ENCODE results near the gene TBX15.

Gene TBX15

DNA sequence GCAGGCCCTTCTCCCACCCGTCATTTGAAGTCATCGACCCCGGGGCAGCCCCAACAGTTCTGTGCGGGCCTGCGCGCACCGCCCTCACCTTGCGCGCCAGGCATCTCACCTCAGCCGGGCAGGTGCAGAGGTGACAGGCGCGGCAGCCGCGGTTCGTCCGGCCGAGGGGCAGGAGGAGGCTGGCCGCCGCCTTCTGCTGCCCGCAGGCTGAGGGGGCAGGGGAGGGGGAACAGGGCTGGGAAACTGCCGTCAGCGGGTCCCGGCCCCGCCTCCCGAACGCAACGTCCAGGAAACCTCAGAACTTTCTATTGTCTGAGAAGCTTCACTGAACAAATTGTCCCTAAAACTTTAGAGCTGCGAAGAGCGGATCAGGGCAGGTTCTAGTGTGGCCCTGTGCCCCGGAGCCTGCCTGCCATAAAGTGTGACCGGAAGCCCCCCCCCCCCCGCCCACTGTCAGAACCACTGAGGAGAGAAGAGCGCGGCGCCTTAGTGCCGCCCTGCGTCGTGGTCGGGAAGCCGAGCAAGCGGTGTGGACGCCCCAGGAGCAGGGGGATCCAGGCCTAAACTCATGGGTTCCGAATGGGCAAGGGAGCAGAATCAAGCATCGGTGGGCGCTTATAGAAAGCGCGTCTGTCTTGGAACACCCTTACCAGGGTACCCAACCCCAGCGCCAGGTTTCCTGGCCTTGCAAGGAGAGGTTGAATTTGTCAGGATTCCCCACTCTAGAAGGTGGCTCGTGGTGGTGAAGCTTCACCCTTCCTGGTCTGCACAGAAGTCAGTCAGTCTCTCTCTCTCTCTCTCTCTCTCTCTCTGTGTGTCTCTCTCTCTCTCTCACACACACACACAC, 13.3 kb upstream of the TBX15 start:
- no peak for DNase-seq

DNA sequence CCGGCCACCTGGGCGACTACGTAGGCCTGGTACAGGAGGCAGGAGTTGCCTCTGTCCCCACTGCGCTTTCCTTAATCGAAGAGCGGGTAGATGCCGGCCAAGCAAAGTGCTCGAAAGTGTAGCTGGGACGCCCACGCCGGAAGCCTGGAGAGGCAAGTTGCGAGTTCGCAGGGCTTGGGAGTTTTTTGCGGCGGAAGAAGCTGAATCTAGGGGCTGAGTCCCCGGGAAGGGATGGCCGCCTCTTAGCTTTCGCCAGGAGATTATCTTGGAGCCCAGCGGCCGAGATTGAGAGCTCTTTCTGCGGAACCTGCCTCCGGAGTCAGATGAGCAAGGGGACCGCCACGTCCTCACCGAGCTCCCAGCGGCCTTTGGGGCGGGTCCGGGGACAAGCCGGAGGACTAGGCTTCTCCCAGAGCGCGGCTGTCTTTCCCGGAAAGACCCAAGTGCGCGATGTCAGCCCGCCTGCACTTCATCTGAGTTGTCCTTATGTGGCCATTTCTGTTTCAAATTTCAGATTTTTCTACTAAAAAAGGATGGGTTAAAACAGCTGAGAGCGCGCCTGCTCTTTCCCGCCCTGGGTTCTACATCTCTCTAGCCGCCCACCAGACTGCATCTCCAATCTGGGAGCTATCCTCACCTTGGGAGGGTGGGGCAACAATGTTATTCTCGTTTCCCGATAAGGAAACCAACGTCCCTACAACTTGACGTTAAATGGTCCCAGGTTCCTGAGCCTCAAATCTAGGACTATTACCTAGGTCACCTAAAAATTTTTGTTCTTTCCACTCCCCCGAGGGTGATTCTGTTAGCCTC, 12.4 kb upstream of the TBX15 start:
- DNase-seq = no peak

DNA sequence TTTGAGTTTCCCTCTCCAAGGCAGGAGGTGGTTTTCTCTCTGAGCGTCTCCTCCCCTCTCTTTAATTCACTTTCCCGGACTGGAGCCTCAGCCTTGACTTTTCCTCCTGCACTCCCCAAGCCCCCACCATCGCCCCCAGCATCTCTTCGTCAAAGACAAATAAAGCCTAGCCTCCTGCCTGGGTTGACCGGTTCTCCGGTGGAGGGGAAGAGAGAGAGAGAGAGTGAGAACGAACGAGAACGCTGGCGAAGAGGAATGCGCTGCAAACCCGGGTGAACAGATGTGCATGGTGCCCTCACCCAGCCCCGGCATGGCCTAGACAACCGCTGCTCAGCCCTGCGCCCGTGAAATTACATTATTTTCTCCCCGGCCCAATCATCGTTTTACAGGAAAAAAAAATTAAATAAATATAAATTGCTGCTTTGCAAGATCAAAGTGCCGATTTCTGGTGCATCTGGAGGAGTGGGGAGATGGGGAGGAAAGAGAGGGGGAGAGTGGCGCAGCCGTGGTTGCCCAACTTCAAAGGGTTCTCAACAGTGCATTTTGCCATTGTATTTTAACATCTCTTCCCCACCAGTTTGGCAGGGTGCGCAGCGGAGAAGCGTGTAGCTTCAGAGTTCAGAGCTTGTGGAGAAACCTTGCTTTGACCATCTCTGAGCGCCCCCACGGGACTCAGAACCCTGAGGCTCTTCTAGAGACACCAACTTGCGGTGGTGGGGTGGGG, 11.4 kb upstream of the TBX15 start:
- DNase-seq = no peak

GRCh38 chr1:118998171-118998570, 10.0 kb upstream of the TBX15 start:
- DNase-seq = no peak

GRCh38 chr1:118997225-118997624, 9.1 kb upstream of the TBX15 start:
- no peak for DNase-seq

GRCh38 chr1:118995312-118996016, 7.3 kb upstream of the TBX15 start:
- DNase-seq = no peak

GRCh38 chr1:118993700-118994026, 5.5 kb upstream of the TBX15 start:
- no peak for DNase-seq

DNA sequence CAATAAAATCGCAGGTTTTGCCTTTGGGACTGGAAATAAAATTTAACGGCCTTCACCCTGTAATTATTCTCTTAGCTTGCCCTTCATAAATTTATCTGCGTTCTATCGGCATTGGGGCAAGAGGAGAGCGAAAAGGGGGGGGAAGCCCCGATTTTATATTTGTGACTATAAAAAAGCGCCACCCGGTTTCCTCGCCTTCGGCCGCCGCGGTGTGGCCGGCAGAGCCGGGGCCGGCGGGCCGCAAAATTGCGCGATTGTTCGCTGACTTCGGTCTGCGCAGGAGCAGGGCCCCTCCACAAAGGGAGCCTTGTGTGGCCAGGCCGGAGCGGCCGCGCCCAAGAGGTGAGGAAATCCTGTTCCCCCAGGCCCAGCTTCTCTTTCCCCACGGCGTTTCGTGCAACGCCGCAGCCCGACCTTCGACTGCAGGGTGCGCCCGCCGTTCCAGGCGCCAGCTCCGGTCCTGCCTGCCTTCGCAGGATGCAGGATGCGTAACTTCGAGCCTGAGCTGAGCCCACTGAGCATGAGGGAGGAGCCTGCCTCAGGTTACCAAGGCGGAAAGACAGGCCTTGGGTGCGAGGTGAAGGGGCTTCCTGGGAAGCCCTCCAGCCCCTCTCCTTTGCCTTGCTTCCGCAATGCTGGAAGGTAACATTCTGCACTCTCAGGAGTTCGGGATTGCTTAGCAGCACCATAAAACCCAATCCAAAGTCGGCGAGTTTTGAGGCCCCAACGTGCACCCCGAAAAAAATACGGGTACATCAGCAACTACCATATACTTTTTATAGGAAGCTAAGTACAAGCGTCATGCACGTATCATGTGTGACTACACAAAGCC, 4.9 kb upstream of the TBX15 start:
- DNase-seq = no peak

GRCh38 chr1:118992237-118992825, 4.2 kb upstream of the TBX15 start:
- DNase-seq = no peak

GRCh38 chr1:118991448-118991847, 3.3 kb upstream of the TBX15 start:
- no peak for DNase-seq

DNA sequence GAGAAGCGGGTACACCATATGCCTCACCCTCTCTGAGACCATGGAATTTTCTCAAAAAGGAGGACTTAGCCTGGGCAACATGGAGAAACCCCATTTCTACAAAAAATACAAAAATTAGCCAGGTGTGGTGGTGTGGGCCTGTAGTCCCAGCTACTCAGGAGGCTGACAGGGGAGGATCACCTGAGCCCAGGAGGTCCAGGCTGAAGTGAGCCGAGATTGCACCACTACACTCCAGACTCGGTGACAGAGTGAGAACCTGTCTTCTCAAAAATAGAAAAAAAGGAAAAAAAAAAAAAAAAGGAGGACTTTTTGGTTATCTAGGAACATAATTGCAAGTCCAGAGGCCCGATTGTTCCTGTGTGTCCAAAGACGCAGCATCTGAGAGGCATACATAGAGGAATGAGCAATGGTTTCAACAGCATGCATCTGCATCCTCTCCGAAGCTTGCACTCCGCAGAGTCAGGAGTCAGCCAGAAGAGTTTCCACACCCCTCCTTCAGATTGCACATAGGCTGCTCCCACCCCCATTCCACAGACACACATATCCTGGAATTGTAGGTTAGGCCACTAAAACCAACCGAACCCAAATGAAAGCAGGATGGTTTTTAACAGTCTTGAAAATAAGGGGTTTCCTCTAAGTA, 2.5 kb upstream of the TBX15 start:
- no peak for DNase-seq

GRCh38 chr1:118989878-118990378, 1.8 kb upstream of the TBX15 start:
- DNase-seq = no peak

DNA sequence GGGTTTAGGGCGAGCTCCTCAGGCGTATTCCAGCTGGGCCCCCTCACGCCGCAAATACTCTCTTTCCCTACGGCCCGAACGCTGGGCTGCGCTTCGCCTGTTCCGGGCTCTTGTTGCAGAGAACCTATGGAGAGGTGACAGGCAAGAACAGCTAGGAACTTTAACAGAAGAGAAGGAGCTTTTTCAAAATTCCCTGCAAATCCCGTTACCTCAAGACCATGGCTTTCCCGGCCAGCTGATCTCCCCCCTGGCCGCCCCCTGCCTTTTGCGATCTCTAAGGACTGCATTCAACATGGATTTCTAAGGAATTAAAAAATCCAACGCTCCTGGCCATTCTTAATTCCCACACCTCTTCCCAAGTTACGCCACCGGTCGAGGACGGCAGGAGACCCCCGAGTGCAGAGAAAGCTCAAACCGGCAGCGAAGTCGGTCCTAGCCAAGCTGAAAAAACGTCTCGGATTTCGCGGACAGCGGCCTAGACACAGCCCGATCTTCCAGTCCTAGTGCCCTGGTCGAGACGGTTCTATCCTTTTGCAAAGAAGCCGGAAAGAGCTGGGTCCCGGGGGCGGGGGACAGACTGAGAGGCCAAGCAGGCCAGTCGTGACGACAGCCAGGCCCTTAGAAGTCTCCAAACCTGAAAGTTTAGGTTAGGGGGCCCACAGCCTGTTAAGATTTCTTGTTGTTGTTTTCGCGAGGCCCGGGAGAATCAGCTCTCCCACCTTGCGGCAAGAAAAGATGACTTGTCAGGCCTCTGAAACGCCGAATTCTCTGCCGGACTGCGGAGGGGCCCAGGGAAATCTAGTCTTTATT, 1.1 kb upstream of the TBX15 start:
- DNase-seq = no peak

GRCh38 chr1:118987468-118988185, 516 bp downstream of the TBX15 start:
- no peak for DNase-seq

DNA sequence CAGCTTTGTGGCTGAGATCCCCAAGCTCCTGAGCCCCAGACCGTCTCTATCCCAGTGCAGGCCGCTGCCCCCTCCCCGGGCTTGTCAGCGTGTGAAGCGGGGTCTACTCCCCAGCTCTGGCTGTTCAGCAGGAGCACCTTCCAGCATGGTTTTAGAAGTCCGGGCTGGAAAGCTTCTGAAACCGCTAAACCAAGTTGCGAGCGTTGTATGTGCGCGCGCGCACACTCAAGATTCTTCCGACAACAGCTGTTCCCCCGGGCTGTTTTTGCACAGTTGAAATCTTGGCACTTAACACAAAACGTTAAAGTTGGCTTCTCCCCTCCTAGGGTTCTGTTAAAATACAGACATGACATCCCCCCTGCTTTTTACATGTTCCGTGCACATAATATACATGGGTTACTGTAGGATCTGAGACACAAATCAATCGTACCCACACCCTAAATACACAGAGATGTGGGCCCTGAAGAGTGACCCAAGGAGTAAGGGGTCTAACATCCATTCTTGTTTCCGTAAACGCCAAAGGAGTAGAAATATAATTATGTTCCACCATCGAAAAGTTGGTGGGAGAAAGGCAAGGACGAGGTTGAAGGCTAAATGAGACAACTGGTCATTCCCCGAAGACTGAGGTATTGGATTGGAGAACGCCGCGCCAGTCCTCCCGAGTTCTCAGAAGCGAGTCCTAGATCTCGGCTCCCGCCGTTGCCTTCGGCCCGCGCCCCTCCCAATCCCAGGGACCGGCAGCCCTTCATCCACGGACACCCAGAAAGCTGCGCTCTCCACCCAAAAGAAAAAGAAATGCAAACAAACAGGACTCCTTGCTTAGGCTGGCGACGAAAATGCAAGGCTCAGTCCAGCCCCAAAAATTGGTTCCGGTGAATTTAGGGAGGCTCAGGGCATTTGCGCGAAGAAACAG, 1.3 kb downstream of the TBX15 start:
- no peak for DNase-seq

DNA sequence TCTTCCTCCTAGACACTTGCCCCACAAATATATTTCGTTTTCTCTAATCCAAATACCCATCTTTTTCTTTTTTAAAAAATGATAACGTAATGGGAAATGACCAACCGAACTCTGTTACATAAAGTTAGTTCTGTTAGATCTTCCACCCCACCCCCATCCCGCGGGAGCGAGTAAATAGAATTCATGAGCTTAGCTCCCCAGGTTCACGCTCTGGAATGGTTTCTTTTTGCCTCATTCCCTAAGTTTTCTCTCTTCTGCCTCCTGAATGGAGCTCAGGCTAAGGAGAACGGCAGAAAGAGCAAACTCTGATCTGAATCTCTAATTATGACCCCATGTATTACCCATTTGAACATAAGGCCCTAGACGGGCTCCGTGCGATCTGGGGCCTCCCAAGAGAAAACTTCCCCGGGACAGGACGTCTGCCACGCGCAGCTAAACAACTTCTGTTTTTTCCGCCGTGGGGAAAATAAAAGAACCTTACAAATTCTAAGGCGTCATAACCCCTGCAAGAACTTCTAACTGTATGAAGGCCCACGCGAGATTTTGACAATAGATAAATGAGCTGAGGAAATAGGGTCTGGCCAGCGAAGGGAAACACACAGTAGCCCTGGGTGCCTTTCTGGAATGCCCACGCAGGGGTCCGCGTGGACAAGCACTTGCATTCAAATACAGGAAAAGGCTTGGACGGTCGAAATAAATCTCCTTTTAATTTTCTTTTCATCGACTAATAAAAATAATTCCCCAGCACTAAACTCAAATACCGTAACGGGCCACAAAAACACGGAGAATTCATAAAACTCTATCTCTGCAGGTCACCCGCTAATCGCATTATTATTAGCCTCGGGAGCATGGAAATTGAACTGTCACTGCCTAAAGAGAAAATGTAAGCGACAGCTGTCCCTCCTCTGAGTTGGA, 2.2 kb downstream of the TBX15 start:
- DNase-seq = no peak

Data from NCI-H1105 (cell line).